NCI-H2196 treated with DMSO at 0.1 percent for 48 hours (cell line): ENCODE data around the gene TMOD2.
A peak's percentile ranks its signal among the peaks of the same experiment; 100 is the strongest.

Experiments
- DNase-seq: peaks from one replicate; lab custom pipeline; 2025; ENCODE audit not compliant: unreplicated experiment; lab: John Stamatoyannopoulos, UW

The TMOD2 gene

DNA sequence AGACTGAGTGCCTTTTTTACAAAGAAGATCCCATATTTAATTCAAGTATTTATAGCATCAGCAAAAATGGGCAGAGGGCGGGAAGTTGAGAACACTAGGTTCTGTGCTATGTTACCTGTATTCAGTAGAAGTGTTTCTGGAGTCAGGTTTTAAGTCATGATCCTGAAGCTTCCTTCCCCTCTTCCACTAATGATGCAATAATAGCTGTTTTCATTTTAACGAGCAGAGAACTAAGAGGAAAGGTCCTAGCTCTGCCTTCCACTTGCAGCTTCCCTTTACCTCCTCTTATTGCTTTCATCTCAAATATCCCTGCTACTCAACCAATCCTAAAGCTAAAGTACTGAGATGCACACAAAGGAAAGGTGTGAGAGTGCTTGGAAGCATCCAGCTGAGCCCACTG, 61.2 kb downstream of the TMOD2 start:
- no peak for DNase-seq

DNA sequence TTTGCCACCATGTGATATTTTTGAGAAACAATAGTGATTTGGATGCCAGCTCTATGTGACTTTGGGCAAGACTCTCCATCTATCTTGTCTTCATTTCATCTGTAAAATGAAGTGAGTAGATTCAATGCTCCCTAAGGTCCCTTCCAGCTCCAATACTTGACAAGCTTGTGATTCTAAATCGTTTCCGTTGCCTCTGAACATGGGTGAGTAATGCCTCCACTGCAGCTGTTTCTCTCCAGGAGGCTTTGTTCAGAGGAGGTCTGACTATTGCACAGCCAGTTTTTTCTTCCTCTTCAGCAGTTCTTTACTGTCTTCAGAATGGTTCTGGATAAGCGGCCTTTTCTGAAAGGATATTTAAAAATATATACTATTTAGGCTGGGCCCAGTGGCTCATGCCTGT, 63.2 kb downstream of the TMOD2 start:
- DNase-seq, result no peak

DNA sequence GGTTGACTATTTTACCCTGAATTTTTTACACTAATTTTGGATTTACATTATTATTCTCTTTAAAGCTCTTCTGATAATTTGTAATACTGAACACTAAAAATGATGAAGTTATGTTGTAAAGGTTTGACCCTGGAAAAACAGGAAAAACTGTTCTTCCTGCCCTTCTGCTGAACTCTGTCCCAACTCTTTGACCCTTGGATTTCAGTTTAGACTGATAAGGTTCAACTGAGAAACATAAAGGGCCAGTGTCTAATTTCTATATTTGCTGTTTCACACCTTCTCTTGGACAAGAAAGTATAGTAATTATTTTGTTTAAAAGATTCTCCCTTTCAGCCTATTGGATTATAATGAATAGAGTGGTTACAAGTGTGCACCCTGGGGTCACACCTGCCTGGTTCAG, 65.2 kb downstream of the TMOD2 start:
- DNase-seq, result no peak

DNA sequence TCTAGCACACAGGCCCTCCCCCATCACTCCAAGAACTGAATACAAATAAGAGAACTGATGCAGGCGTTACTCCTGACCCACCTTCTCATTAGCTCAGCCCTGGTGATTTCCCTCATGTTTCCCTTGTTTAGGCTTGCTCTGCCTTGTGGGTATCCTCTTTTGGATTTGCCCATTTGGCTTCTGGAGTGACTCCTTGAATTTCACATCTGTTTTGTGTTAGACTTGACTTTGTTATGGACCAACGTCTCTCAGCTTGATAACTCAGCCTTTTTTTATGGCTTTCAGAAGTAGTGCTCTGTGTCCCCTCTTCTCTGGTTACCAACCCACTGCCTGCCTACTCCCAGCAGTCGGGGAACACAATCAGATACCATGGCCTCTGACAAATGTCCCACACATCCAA, 66.8 kb downstream of the TMOD2 start:
- DNase-seq, result no peak

DNA sequence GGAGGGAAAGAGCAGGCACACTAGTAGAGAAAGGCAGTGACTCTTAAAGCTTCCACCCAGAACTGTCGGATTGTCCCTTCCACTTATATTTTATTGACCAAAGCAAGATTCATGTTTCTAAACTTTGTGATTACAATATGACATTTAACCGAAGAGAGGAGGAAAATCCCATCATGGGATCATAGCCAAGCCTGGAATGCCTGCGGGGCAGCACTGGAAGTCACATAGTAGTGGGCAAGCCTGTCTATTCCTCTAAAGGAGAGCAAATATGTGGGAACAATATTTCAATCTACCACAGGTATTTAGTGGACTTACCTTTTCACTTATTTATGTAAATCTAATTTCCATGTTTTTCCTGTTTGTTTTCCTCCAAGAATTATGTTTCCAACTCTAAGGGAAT, 74.3 kb downstream of the TMOD2 start:
- DNase-seq, result no peak

DNA sequence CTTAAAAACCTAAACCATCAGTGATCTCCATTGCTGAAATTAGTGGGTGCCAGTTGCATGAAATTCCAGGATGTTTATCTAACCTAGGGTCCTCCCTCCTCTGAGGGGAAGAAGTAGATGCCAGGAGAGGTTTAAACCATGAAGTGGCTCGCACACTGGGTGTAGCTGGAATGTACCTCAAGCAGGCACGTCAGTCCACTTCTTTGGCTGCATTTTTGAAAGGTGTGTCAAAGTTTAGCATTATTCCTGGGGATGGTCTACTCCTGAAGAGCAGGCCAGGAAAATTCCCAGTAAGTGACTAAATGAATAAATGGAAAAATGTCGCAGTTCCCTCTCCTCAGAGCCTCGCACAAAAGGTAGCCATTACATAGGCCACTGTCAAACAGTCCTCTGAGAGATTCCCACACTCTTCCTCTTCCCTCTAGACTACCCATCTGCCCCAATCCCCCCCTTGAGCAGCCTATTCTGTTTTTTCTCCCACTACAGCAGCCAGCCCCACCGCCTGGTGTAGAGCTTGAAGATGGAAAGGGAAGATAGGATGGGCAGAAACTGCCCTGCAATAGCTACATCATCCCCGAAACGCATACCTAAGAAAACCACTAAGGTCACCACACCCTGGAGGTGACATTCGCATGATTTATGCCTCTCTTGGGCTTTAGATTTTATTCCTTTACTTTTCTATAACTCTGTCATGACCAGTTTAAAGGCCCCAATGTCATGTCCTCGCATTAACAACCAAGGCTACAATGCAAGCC, 77.4 kb downstream of the TMOD2 start:
- DNase-seq, result no peak

DNA sequence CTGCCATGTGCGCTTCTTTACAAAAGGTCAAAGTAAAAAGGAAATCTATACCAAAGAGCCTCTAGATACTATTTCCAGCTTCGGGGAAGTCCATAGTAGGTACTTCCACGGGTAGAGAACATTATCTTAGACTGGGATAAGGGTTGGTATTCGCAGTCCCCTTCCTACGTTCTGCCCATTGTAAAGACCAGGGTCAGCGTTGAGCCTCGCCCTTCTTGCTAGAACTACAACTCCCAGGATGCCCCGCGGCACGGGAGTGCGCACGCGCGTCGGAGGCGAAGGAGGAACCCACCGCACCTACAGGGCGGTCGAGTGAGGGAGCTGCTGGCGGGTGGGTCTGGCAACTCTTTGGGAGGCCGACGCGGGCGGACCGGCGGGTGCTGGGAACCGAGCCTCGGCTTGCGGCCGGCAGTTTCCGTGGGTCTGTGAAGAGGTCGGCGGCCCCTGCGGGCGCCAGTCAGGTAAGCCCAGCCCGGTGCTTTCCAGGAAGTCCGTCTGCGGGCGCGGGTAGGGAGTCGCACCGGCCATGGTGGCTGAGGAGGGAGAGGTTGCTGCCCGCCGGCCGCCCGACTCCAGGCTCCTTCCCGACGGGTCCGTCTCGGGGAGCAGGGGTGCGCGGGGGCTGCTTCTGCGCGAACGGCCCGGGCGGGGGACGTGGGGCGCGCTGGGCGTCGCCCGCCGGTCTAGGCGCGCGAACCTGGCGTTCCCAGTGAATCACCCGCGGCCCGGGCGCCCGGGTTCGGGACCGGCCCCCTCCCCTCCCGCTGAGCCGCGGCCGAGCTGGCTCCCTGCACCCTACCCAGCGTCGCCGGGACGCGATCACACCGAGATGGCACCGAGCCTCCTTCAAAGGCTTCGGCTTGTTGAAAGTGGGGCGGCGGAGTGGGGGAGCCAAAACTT, 78.2 kb downstream of the TMOD2 start, which contains the start of gene TMOD3:
TMOD3 (plus strand) TSS at position 278 of the 900 bp plus-strand sequence. CDS start 33,232 bp downstream, outside the sequence.
- peak; percentile 20 for DNase-seq

DNA sequence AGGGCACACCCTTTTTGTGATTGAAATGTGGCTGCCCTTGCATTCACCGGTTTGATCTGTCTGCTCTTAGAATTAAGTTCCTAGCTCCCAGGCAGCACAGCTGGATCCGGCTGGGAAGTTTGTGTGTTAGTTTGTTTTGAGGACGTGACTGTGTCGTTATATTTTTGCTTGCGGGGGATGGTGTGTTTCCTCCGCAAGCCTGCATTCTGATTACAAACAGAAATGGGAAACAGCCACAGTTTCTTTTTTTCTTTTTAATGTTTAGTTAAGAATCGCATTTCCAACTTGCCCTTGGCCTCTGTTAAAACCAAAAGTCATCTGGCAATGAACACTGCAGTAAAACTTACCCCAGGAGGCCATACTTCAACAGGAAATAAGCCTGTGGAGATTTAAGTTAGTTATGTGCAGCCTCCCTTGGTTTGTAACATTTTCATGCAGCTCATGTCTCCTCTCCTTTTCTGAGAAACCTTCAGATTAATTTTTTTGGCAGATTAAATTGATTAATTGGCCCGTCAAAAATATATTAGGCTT, 78.9 kb downstream of the TMOD2 start:
- DNase-seq, result no peak

DNA sequence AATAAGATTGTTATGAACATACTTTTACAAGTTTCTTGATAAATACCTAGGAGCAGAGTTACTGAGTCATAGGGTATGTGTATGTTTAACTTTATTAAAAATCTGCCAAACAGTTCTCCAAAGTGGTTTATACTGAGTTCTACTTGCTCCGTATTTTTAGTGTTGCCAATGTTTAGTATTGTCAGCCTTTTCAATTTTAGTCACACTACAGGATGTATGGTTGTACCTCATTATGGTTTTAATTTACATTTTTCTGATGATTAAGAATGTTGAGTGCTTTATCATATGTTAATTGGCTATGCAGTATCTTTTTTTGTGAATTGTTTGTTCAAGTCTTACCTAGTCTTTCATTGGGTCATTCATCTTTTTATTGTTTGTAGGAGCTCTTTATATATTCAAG, 82.4 kb downstream of the TMOD2 start:
- no peak for DNase-seq

DNA sequence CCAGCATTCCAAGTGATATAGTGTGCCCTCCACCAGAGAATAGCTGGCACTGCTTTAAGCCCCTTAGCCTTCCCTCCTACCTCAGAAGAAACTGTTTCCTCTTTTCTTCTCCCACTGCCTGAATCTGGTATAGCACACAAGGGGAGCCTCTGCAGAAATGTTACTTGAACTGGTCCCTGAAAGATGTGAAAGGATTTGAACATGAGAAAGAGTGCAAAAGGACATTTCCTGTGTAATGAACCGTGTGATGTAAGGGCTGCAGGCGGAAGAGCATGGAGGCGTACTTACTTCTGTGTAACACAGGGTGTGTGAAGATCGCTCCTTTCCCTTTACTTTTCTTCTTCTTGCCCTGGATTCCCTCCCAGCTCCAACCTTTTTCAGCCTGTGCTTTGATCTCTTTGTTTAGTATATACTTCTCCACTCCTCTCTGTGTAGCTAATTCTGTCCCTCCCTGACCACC, 86.4 kb downstream of the TMOD2 start:
- DNase-seq, result no peak

DNA sequence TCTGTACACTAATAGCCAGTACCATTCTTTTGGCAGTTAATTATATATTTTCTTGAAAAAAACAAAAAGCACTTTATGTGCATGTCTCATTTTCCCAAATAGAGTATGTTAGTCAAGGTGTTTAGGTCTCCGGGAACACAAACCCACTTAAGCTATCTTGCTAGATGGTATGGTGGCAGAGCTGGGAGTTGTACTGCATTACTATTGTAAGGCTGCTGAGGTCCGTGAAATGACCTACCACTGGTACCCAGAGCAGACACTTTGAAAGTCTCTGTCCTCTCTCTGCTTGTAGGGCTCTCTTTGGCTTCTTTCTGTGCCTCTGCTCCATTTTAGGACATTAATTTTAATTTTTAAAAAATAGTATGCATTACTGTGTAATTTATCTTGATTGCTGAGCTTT, 86.9 kb downstream of the TMOD2 start:
- DNase-seq, result no peak

DNA sequence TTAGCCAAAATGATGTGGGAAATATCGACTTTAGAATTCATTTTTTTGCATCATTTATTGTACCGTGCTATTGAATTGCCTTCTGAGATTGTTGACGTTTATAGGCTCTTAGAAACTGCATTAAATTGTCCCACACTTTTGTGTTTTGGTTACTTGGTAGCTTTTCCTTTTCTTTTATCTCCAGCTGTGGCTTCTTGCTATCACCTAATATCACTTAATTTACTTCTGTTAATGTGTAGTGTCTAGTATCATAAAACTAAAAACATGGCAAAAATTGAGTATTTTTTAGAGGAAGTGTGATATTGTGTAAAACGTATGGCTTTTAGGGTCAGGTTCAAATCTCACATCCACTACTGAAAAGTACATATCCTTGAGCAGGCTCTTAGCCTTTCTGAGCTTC, 89.3 kb downstream of the TMOD2 start:
- no peak for DNase-seq

DNA sequence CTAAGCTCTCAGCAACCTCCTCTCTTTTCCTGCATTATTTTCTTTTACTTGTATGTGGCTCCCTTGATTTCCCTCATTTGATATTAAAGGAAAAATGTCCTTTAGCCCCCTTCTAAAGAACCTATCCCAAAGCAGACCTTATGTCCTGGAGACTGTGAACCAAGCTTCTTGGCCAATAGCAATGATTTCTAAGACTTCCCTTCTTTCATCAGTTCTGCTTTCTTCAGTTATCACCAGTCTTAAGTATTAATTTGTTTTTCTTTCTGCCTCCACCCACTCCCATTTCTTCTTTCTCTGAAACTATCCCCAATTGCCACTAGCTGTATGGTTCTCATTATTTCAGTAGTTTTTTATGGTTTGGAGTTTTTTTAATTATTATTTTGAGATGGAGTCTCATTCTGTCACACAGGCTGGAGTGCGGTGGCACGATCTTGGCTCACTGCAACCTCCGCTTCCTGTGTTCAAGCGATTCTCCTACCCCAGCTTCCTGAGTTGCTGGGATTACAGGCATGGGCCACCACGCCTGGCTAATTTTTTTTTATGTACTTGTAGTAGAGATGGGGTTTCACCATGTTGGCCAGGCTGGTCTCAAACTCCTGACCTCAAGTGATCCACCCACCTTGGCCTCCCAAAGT, 90.1 kb downstream of the TMOD2 start:
- DNase-seq, result no peak

DNA sequence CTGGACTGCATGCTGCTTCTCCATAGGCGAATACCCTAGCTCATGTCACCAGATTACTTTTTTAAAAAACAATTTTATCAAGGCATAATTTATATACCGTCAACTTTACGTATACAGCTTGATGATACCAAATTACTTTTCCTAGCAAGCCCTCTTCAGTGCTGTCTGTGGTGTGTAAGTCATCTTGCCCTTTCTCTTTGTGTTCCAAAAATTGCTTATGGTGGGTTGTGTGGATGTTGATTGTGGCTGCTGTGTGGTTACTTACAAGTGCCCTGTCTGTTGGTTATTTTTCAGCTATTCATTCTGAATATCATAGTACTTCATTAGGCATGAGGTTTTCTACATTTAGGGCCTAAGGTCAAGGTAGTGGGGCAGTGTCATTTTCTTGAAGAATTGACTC, 90.9 kb downstream of the TMOD2 start:
- no peak for DNase-seq

DNA sequence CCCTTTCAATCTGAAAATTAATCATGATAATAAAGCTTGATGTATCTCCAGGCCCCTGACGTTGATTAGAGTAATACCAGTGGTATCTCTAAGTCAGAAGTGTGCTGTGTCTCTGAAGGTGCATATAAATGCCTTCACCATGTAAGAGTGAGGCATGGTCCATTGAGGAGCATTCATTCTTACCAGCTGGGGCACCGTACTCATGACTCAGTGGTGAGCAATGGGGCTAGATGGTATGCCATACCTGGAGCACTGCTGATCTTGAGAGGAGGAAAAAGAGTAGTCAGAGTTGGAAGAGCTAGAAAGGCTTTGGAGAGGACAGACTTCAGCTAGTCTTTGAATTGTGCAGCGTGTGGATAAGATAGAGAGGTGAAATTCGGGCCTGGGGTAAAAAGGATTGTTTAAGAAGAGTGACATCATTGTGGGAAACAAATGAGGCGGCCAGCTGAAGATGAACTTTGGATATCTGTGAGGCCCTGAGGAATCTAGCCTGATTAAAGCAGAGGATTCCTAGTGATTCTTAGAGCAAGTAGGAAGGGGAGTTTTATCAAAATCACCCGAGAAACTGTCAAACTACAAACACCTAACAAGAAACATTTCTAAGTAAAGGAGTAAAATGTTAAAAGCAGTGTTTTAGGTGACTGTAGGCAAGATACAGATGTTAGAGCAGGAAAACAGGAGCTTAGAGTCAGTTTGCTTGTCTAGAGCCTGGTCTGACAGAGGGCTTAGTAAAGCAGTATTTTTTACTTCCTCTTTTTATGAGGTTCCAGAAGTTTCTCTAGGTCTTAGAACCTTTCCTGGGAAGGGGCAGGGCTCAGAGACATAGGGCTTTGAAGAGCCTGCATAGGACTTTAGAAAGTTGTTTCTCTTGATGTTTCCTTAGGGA, 91.7 kb downstream of the TMOD2 start:
- DNase-seq, result no peak

DNA sequence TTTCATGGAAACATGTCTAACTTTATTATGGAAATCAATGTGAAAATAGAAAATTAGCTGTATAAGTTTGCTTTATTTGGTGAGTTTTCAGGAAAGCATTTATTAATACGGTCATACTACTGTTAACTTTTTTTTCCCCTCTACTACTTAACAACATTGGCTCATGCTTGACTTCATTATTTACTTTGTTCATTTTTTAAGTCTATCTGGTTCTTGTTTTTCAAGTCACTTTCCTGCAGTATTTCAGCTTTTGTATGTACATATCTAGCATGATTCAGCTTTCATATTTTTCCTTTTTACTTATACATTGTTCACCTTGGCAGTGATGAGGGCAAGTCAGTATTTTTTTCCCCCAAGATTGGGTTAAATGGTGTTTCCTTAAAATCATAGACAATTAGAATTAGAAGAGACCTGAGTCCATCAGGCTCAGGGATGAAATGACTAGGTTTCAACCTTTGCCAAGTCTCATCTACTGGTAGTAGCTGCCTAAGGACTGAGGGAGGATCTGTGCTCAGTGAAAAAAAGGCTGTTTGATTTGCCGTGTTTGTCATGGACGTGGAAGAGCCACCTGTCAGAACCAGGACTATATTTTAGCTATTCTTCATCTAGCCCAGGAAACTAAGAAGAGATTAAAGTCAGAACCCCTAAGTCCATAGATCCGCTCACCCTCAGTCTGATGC, 93.5 kb downstream of the TMOD2 start:
- no peak for DNase-seq

DNA sequence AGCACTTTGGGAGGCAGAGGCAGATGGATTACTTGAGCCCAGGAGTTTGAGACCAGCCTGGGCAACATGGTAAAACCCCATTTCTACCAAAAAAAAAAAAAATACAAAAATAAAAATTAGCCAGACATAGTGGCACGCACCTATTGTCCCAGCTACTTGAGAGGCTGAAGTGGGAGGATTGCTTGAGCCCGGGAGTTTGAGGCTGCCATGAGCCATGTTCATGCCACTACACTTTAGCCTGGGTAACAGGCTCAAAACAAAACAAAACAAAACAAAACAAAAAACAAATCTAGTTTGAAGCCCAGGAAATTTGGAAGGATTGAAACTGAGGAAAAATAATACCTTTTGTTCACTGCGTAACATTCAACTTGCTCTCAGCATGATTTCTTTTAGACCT, 94.7 kb downstream of the TMOD2 start:
- no peak for DNase-seq

DNA sequence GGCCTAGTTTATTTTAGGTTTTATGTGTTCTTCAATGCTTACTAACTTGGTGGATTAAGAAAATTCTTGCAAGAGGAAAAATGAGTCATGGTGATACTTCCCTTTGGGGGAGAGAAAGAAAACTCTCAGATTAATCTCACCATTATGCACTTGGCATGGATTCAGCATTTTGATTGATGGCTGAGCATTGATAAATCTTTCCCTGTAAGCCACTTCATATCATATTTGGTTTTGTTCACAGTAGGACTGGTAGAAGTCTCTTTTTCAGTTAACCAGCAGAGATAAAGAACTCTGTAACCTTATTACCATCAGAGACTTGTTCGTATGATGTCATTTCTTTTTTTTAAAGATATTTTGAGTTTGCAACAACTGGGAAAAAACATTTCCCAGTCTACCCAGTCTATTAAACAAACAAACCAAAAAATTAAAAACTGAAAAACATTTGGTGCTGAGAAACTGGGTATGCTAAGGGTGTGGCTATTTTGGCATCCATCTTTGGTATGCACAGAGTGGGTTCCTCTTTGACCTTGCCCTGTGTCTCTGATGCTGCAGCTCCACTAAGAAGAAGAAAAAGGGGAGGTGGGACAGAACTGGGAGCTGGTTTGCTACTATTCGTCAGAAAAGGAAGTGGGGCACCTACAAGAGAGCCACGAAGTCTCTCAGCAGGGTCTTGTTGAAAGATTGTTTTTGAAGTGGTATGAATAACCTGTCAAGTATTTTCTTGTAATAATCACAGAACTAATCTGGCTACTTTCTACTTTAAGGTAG, 95.2 kb downstream of the TMOD2 start:
- no peak for DNase-seq

DNA sequence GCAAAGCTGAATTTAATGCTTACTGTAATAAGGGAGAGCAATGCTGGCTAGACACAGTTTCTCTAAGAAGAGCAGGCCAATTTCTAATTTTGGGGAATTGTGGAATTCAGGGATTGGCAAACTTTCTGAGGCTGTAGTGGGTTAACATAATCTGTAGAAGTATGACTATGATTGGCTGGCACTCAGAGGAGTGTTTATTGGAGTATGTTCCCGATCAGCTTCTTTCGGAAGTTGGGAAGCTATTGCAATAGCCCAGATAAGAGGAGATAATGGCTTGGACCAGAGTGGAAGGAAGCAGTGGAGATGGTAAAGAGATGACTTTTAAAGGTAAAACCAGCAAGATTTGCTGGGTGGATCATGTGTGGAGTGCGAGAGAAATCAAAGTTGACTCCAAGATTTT, 97.4 kb downstream of the TMOD2 start:
- no peak for DNase-seq
